Neuronal stem cell (in vitro differentiated cells): ENCODE measurements around the gene CBFA2T3.

Source experiments
- DNase-seq: peaks from one replicate; pipeline ENCODE4 v3.0.0-alpha.2; 2013; ENCODE audit warnings: low spot score
- H2AFZ ChIP-seq: one replicate; pipeline ENCODE4 v1.6.1; 2013; ENCODE audit warnings: mild to moderate bottlenecking, low read length, inconsistent platforms
- H2AK5ac ChIP-seq: 2 replicates; pipeline ENCODE4 v1.6.1; 2013; ENCODE audit warnings: low read depth, mild to moderate bottlenecking, inconsistent platforms, low read length, moderate library complexity, mixed read lengths
- H2BK120ac ChIP-seq: 2 replicates; pipeline ENCODE4 v1.6.1; 2013; ENCODE audit warnings: low read depth, mild to moderate bottlenecking, inconsistent platforms, low read length, moderate library complexity, mixed read lengths
- H2BK12ac ChIP-seq: one replicate; pipeline ENCODE4 v1.6.1; 2013; ENCODE audit warnings: low read length, inconsistent platforms
- H2BK15ac ChIP-seq: 2 replicates; pipeline ENCODE4 v1.6.1; 2013; ENCODE audit warnings: mild to moderate bottlenecking, low read length, inconsistent platforms, mixed read lengths
- H2BK5ac ChIP-seq: one replicate; pipeline ENCODE4 v1.6.1; 2013; ENCODE audit warnings: inconsistent platforms, mild to moderate bottlenecking, low read length, moderate library complexity
- H3K14ac ChIP-seq: one replicate; pipeline ENCODE4 v1.6.1; 2013; ENCODE audit warnings: low read length, inconsistent platforms
- H3K18ac ChIP-seq: 2 replicates; pipeline ENCODE4 v1.6.1; 2013; ENCODE audit warnings: low read length, inconsistent platforms
- H3K23ac ChIP-seq: 2 replicates; pipeline ENCODE4 v1.6.1; 2013; ENCODE audit warnings: low read depth, mild to moderate bottlenecking, mixed read lengths, low read length, inconsistent platforms; ENCODE audit not compliant: poor library complexity
- H3K27ac ChIP-seq: replicated peaks from 3 replicates; pipeline ENCODE4 v1.5.1; 2013; ENCODE audit warnings: low read length, inconsistent platforms
- H3K27me3 ChIP-seq, 3 experiments: 2 replicates each; pipeline ENCODE4 v1.6.1; 2013; ENCODE audit warnings: low read length in 3 of 3, mild to moderate bottlenecking in 2 of 3, inconsistent platforms in 1 of 3, low read depth in 1 of 3, mixed read lengths in 1 of 3, moderate library complexity in 1 of 3; ENCODE audit not compliant: control insufficient read depth in 3 of 3, insufficient read depth in 3 of 3
- H3K36me3 ChIP-seq, 2 donors: replicated peaks in 1 of 2; 2 replicates each; pipeline ENCODE4 v1.6.1; 2013; ENCODE audit warnings: low read length in 2 of 2; ENCODE audit not compliant: control insufficient read depth in 2 of 2, insufficient read depth in 2 of 2
- H3K4ac ChIP-seq: 2 replicates; pipeline ENCODE4 v1.6.1; 2013; ENCODE audit warnings: inconsistent platforms, mild to moderate bottlenecking, low read length, moderate library complexity
- H3K4me1 ChIP-seq, 2 donors: 1 replicate in 1 of 2; 2 replicates in 1 of 2; pipeline ENCODE4 v1.6.1; 2013; ENCODE audit warnings: low read length in 2 of 2, low read depth in 1 of 2; ENCODE audit not compliant: control insufficient read depth in 2 of 2, insufficient read depth in 1 of 2
- H3K4me2 ChIP-seq: one replicate; pipeline ENCODE4 v1.6.1; 2013; ENCODE audit warnings: mild to moderate bottlenecking, low read length, inconsistent platforms; ENCODE audit not compliant: insufficient read depth, poor library complexity, severe bottlenecking
- H3K4me3 ChIP-seq, 2 donors: 2 replicates each; pipeline ENCODE4 v1.5.1; 2013; ENCODE audit warnings: low read length in 2 of 2, mild to moderate bottlenecking in 2 of 2, inconsistent platforms in 1 of 2, moderate library complexity in 1 of 2
- H3K79me1 ChIP-seq: one replicate; pipeline ENCODE4 v1.6.1; 2013; ENCODE audit warnings: low read depth, mild to moderate bottlenecking, inconsistent platforms, low read length, moderate library complexity
- H3K9ac ChIP-seq: one replicate; pipeline ENCODE4 v1.6.1; 2013; ENCODE audit warnings: mild to moderate bottlenecking, low read depth, low read length, inconsistent platforms; ENCODE audit not compliant: poor library complexity
- H3K9me3 ChIP-seq, 2 donors: replicated peaks in 1 of 2; 2 replicates each; pipeline versions ENCODE3 to v1.6.1; 2013; ENCODE audit warnings: low read length in 2 of 2, mild to moderate bottlenecking in 2 of 2, inconsistent platforms in 1 of 2, low read depth in 1 of 2, mixed read lengths in 1 of 2, moderate library complexity in 1 of 2; ENCODE audit not compliant: control insufficient read depth in 2 of 2, insufficient read depth in 1 of 2
- H4K8ac ChIP-seq: one replicate; pipeline ENCODE4 v1.6.1; 2013; ENCODE audit warnings: low read depth, mild to moderate bottlenecking, inconsistent platforms, low read length, moderate library complexity
- H4K91ac ChIP-seq: one replicate; pipeline ENCODE4 v1.6.1; 2013; ENCODE audit warnings: low read length, low read depth, mild to moderate bottlenecking, inconsistent platforms; ENCODE audit not compliant: poor library complexity
- WGBS, 2 donors: extraction: QIAGEN DNeasy Blood & Tissue Kit; methylation state at CpG; one replicate each; pipeline ENCODE4 v1.1.7; 2013; ENCODE audit warnings: missing lambda C conversion rate in 2 of 2, mixed read lengths in 1 of 2; ENCODE audit not compliant: insufficient read length in 2 of 2, insufficient replicate concordance in 1 of 2; ENCODE audit errors: extremely low coverage in 2 of 2; 5-methylcytosine and 5-hydroxymethylcytosine counted together

The CBFA2T3 gene

DNA sequence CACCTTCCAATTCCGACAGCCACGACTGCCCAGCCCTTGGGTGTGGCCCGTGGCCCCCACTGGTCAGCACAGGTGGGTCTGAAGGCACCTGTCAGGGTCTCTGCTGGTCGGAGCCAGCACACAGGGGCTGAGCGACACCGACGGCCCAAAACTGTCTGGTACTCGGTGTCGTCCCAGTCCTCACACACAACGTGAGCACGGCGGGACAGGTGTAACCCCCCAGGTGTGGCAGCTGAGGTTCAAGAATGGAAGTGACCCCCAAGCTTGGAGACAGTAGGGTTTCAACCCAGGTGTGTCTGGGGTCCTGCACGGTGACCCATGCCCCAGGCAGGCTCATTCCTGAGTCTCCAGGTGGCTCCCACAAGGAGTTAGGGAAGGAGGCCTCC lies 121.3 kb downstream of the CBFA2T3 start:
- Histone ChIP-seq H3K4me2 (peak overlapping the region; percentile 92), H4K8ac (no peak overlapping the region), H2BK15ac (peak overlapping the region; percentile 45), H3K36me3 (peaks cover 15 to 19% of the 10 kb centered on the region in 2 donors), H2BK12ac (peak overlapping the region; percentile 49), H2BK120ac (no peak overlapping the region), H3K27ac (no peak overlapping the region), H3K14ac (peak overlapping the region; percentile 64), H2AK5ac (peak overlapping the region; percentile 74), H3K9ac (peak overlapping the region; percentile 89), H3K23ac (peak overlapping the region; percentile 75), H3K18ac (peak overlapping the region; percentile 86), H2AFZ (no peak overlapping the region), H4K91ac (no peak overlapping the region), H3K4me3 (peak overlapping the region; percentile 52 to 87), H3K4me1 (peaks cover 11 to 26% of the 10 kb centered on the region in 2 donors), H2BK5ac (no peak overlapping the region), H3K9me3 (no peaks in the 10 kb centered on the region), H3K27me3 (no peaks in the 10 kb centered on the region), H3K79me1 (peaks cover 13% of the 10 kb centered on the region), H3K4ac (peak overlapping the region; percentile 46)
- no CpG with 5 or more reads among the region's 13 CpGs for WGBS, 2 donors
- DNase-seq = no peak

DNA sequence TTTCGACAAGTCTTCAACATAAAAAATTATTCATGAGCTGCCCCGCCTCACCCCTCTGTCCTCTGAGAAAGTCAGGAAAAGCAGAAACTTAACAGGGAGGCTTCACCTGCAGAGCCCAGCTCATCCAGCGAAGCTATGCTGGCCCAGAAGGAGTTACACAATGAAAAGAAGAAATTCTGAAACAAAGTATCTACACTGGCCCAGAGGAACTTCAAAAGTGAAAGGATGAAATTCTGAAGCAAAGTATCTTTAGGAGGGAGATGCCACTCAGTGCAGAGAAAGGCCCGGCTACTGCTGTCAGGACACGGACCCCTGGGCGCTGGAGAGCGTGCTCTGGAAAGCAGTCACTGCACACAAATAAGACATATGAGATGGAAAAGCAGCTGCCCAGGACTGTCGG lies 121.8 kb downstream of the CBFA2T3 start:
- Histone ChIP-seq H3K4me3 (no peak overlapping the region), H3K27me3 (no peaks in the 10 kb centered on the region), H3K9ac (no peak overlapping the region), H3K4me2 (no peak overlapping the region), H3K4me1 (peaks cover 11 to 26% of the 10 kb centered on the region in 2 donors), H2AK5ac (no peak overlapping the region), H4K8ac (no peak overlapping the region), H3K36me3 (peaks cover 12 to 14% of the 10 kb centered on the region in 2 donors), H3K27ac (no peak overlapping the region), H3K23ac (no peak overlapping the region), H2BK5ac (no peak overlapping the region), H4K91ac (no peak overlapping the region), H3K4ac (no peak overlapping the region), H3K14ac (no peak overlapping the region), H3K79me1 (peaks cover 13% of the 10 kb centered on the region), H2BK15ac (no peak overlapping the region), H2BK120ac (no peak overlapping the region), H2BK12ac (no peak overlapping the region), H2AFZ (no peak overlapping the region), H3K9me3 (no peaks in the 10 kb centered on the region), H3K18ac (no peak overlapping the region)
- WGBS, 2 donors = 100% methylated on average over 1 of the region's 8 CpGs
- DNase-seq = no peak

GRCh38 chr16:88854306-88855111 lies 122.5 kb downstream of the CBFA2T3 start:
- DNase-seq = no peak
- Histone ChIP-seq H3K9ac (peak overlapping the region; percentile 34), H3K9me3 (no peaks in the 10 kb centered on the region), H2BK12ac (no peak overlapping the region), H3K4me3 (no peak overlapping the region), H3K4me1 (peaks cover 11 to 26% of the 10 kb centered on the region in 2 donors), H3K36me3 (peaks cover 6 to 7% of the 10 kb centered on the region in 2 donors), H2AK5ac (no peak overlapping the region), H4K8ac (no peak overlapping the region), H3K23ac (peak overlapping the region; percentile 27), H3K27me3 (no peaks in the 10 kb centered on the region), H3K18ac (no peak overlapping the region), H3K14ac (no peak overlapping the region), H2BK15ac (no peak overlapping the region), H3K4me2 (no peak overlapping the region), H3K4ac (no peak overlapping the region), H2BK120ac (no peak overlapping the region), H4K91ac (no peak overlapping the region), H3K27ac (no peak overlapping the region), H3K79me1 (peaks cover 16% of the 10 kb centered on the region), H2BK5ac (no peak overlapping the region), H2AFZ (no peak overlapping the region)
- WGBS, 2 donors = no CpG with 5 or more reads among the region's 20 CpGs

DNA sequence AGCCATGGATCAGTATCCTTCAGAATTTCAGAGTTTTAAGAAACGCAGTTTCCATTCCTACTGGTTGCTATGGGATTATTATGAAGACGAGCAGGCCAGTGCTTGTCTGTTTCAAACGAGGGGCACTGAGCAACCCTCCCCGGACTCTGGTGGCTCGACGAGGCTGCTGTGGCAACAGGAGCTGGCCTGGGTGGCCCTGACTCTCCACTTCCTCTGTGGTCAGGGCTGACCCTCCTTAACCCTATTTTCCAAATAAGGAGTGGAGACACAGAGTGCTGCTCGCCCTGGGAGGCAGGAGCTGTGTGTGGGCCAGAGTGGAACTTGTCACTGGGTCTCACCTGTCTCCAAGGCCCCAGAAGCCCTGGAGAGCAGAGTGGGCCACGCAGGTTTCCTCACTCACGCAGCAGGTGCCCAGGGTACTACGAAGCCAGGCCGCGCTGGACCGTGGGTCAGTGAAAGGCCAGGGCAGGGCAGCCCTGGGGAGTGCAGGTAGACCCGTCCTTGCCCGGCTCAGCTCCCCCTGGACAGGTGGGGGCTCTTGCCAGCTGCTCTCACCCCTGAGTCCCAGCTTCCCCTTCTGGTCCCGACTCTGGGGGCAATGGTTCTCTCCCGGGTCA lies 123.6 kb downstream of the CBFA2T3 start:
- H2BK12ac ChIP-seq = no peak overlapping the region
- H2AFZ ChIP-seq = no peak overlapping the region
- H2AK5ac ChIP-seq = no peak overlapping the region
- no peak overlapping the region for H3K23ac ChIP-seq
- H3K36me3 ChIP-seq = peaks cover 0 to 5% of the 10 kb centered on the region in 2 donors
- no peak overlapping the region for H2BK15ac ChIP-seq
- peaks cover 11 to 26% of the 10 kb centered on the region in 2 donors for H3K4me1 ChIP-seq
- no peaks in the 10 kb centered on the region for H3K9me3 ChIP-seq
- H3K9ac ChIP-seq = no peak overlapping the region
- H3K14ac ChIP-seq = no peak overlapping the region
- H2BK5ac ChIP-seq = no peak overlapping the region
- no peak overlapping the region for H3K4me3 ChIP-seq
- H3K27me3 ChIP-seq = no peaks in the 10 kb centered on the region
- no peak overlapping the region for H3K4me2 ChIP-seq
- H4K91ac ChIP-seq = no peak overlapping the region
- H3K27ac ChIP-seq = no peak overlapping the region
- DNase-seq = no peak
- no peak overlapping the region for H2BK120ac ChIP-seq
- no peak overlapping the region for H3K18ac ChIP-seq
- H3K4ac ChIP-seq = no peak overlapping the region
- WGBS, 2 donors = no CpG with 5 or more reads among the region's 17 CpGs
- H3K79me1 ChIP-seq = peaks cover 16% of the 10 kb centered on the region
- H4K8ac ChIP-seq = no peak overlapping the region
